WTC11 (cell line): ENCODE measurements around the gene SH3PXD2A.

Experiments used
- CTCF ChIP-seq: fragments of 200-600 bp; IDR thresholded peaks from 2 replicates; pipeline ENCODE4 v1.8.0; 2022; ENCODE audit warnings: antibody characterized with exemption
- FOXK1 ChIP-seq: sonication (generic); formaldehyde crosslinking; IDR thresholded peaks from 2 replicates; pipeline ENCODE4 v1.8.0; 2022; ENCODE audit warnings: mild to moderate bottlenecking, moderate library complexity, missing genetic modification reagents
- NR2C2 ChIP-seq: sonication (generic); formaldehyde crosslinking; IDR thresholded peaks from 2 replicates; pipeline ENCODE4 v1.8.0; 2022; ENCODE audit warnings: mild to moderate bottlenecking, missing genetic modification reagents

GRCh38 chr10:103826885-103827284 lies 28.5 kb downstream of the SH3PXD2A start:
- no peak for TF ChIP-seq NR2C2 (CRISPR knock-in tag)
- no peak for TF ChIP-seq CTCF
- no peak for TF ChIP-seq FOXK1 (CRISPR knock-in tag)
